Stimulated activated CD4-positive, alpha-beta T cell treated with anti-CD3 and anti-CD28 coated beads, Interleukin-1b, Interleukin-23, amount 100 ng/mL, for 24 hours (primary cell): Measurements from ENCODE around the gene TEX12.
"Not testable (repeated sequence)": the region's sequence is repeated elsewhere in the genome, so short reads cannot be mapped to it uniquely, and the experiment has no call there.

ENCODE experiments used
- DNase-seq, 4 experiments: peaks; one replicate each; pipeline ENCODE4 v3.0.0-alpha.2; 2020; ENCODE audit warnings: low read depth in 4 of 4, low spot score in 1 of 4

The TEX12 gene

GRCh38 chr11:112167145-112167544 lies at the start of gene TEX12:
Gene TEX12 (plus strand): TSS chr11:112167372. CDS start chr11:112169269, 1,897 bp downstream.
- DNase-seq: no peak

- DNase-seq: no peak
Observed at GRCh38 chr11:112118176-112118575, 49.0 kb upstream of the TEX12 start.

GRCh38 chr11:112121981-112122615 lies 45.1 kb upstream of the TEX12 start:
- DNase-seq: no peak

GRCh38 chr11:112123129-112123528 lies 44.0 kb upstream of the TEX12 start:
- DNase-seq: no peak

- DNase-seq: no peak
Observed at GRCh38 chr11:112127056-112127455, 40.1 kb upstream of the TEX12 start.

GRCh38 chr11:112128483-112129121 lies 38.6 kb upstream of the TEX12 start:
- no peak for DNase-seq

- DNase-seq: no peak
Observed at GRCh38 chr11:112129656-112130055, 37.5 kb upstream of the TEX12 start.

- no peak for DNase-seq
Observed at GRCh38 chr11:112132737-112133136, 34.4 kb upstream of the TEX12 start.

- DNase-seq: no peak
Observed at GRCh38 chr11:112134473-112134872, 32.7 kb upstream of the TEX12 start.

- no peak for DNase-seq
Observed at GRCh38 chr11:112143597-112143996, 23.6 kb upstream of the TEX12 start.

GRCh38 chr11:112150517-112150916 lies 16.7 kb upstream of the TEX12 start:
- DNase-seq: no peak

- DNase-seq: no peak
Observed at GRCh38 chr11:112156153-112156955, 10.8 kb upstream of the TEX12 start.

GRCh38 chr11:112156956-112157766 lies 10.0 kb upstream of the TEX12 start:
- no peak for DNase-seq

GRCh38 chr11:112159098-112160065 lies 7.8 kb upstream of the TEX12 start:
- DNase-seq: no peak

- no peak for DNase-seq
Observed at GRCh38 chr11:112160091-112160848, 6.9 kb upstream of the TEX12 start.

GRCh38 chr11:112161012-112161411 lies 6.2 kb upstream of the TEX12 start:
- DNase-seq: no peak

- not testable (repeated sequence) for DNase-seq
Observed at GRCh38 chr11:112162200-112162599, 5.0 kb upstream of the TEX12 start.

GRCh38 chr11:112162761-112163546 lies 4.2 kb upstream of the TEX12 start:
- no peak for DNase-seq
